Activated CD4-positive, alpha-beta T cell treated with anti-CD3 and anti-CD28 coated beads, Interleukin-2, amount 50 U/mL, for 24 hours (primary cell): ENCODE results near the gene HSD17B2.

Experiments
- DNase-seq, 2 donors: peaks; one replicate each; pipeline ENCODE4 v3.0.0-alpha.2; 2020; ENCODE audit warnings: low read depth in 1 of 2, low spot score in 1 of 2

The HSD17B2 gene

DNA sequence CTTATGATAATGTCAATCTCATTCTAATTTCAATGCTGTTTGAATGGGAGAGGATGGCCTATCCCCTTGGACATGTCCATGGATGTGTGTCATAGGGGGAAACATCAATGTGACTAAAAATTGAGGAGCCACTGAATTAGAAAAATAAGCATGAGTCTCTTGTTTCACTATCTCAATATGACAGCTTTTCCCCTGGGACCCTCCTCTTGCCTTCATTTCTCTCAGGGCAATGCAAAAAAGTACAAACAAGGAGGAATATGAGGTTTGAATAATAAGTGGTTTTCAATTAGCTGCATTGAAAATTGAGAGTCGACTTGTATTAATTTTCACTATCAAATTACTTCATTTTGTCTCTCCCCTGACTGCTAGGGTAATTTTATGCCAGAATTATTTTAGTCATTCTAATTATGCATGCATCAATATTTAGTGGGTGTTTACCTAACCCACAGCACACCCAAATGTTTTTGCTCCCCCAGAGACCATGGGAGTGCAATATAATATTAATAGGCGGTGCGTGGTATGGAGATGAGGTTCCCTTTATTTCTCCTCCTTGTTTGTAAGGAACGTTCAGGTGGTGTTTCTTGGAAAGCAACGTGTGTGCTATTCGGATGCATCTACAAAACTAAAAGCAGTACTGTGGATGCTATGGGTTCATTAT is 17.0 kb upstream of the HSD17B2 start:
- DNase-seq, result no peak

DNA sequence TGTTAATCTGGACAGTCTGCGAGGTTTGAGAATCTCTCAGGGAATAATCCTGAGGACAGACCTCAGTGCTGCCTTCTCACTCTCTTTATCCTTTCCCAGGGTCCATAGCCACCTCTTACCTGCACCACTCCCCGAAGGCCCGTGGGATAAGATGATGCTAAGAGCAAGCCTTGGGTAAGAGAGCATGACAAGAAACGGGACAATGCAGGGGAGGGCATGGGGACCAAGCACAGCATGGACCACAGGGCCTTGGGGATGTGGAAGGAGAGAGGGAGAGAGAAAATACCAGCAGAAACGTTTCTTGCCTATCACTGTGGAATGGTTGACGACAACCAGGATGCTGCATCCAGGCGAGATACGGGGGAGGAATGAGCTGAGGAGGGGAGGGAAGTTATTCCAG is 15.5 kb upstream of the HSD17B2 start:
- DNase-seq, result no peak

DNA sequence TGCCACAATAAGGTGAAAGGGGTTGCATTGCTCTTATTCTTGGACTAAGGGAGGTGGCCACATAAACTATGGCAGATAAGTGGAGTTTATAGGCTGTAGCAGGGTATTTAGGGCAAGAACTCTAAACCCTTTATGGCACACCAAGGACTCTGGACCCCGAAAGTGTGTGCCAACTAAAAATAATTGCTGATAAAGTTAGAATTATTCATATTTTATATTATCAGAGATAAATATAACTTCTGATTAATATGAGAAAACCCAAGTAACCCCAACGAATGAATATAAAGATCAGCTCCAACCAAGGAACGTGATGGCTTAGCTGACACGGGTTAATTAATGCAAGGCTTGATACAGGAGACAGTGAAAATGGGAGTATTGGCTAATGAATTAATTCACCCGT is 15.0 kb upstream of the HSD17B2 start:
- DNase-seq, result no peak

DNA sequence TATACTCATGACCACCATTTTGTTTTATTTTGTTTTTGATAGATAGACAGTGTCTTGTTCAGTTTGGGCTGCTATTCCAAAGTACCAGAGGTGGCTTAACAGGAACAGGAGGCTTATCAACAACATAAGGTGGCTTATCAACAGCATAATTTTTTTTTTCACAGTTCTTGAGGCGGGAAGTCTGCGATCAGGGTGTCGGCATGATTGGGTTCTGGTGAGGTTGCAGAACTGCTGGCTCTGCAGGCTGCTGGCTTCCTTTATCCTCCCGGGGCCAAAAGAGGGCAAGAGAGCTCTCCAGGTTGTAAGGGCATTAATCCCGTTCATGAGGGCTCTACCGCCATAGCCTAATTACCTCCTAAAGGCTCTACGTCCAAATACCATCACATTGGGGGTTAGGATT is 11.8 kb upstream of the HSD17B2 start:
- DNase-seq, result no peak

DNA sequence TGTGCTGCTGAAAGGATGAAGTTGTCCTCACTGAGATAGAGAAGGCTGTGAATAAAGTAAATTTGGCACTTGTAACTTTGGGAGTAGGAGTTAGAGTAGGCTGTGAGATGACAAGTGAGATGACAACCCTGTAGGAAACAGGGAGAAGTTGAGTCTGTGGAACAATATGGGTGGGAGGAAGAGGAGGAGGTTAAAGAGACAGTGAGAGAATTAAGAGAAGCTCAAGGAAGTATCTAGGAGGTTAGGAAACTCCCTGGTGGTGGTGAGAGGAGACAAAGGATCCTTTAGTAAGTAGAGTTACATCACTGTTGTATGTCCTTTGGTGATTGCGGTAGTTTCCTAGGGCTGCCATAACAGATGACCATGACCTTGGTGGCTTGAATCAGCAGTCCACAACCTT is 10.7 kb upstream of the HSD17B2 start:
- DNase-seq, result no peak

DNA sequence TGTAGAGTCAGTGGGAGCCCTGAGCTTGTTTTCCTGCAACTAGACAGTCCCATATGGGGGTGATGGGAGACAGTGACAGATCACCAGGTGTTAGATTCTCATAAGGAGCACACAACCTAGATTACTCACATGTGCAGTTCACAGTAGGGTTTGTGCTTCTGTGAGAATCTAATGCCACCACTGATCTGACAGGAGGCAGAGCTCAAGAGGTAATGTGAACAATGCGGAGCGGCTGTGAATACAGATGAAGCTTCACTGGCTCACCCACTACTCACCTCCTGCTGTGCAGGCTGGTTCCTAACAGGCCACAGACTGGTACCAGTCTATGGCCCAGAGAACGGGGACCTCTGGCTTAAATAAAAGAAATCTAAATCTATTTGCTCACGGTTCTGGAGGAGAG is 10.2 kb upstream of the HSD17B2 start:
- DNase-seq, result no peak

DNA sequence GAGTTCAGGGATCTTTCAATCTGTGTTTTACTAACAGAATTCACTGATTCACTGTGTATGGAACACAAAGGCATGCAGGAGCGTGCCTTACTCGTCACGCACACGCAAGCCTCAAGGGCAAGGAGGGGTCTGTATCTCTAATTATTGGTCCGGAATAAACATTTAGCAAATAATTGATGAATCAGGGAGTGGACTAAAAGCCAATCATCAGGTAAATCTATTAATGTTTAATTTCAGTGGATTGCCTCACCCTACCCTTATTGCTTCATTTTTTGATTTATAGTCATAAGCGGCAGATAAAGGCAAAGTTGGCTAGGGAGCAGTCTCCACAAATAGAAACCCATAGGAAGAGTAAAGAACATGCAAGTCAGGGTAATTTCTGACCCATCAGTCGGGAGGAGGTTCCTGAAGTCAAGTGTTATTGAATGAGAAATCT is 7.4 kb upstream of the HSD17B2 start:
- DNase-seq, result no peak

DNA sequence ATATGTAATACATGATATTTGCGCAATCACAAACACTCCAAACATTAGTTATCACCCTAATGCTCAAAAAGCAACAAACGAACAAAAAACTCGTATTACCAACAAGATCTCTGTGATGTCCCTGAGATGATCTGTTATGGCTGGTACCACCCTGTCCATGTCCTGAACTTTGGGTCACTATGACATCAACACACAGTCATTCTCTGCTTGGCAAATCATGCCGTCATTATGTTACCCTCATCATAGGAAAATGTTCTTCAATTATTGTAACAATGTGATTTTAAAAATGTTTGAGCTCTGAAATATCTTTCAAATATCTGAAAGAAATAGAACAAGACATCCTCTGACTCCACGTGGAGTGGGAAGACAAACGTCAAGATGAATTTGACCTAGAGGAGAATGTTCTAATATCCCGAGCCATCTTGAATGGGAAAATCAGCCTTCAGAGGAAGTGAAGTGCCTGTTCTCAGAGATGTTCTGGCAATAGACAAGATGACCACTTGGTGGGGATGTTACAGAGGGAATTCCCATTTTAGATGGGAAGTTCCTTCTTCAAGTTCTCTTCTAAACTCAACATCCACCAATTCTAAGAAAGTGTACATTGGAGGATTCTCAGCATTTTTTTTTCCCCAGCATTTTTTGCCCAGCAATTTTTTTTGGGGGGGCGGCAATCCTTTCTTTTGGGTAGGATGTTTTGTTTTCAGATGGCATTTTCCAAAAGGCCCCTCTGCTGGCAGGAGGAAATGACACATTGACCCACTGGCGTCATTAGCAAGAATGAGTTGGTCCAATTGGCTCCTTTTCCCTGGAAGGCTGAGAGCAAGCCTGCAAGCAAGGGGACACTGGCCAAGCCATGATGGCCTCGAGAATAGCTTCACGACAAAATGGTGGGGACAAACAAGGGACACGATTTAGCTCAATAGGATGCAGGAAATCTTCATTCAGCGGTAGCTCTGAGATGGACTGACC is 3.7 kb upstream of the HSD17B2 start:
- DNase-seq, result no peak

DNA sequence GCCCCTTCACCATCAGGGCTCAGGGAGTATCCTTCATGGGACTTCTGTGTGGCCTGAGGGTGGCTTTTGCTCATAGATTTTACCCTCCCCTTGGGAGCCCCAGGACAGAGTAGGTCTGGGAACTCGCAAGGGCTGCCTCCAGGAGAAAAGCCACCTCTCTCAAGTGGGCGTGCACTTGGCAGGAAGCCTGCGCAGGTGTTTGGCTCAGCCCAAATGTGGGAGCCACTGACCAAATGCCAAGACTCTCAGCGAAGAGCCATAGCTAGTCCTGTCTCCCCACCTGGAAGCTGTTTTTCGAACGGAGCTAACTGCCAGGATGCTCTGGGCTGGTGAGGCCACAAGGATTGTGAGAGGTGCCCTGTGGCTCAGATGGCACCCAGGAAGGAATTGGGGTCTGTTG is 2.0 kb upstream of the HSD17B2 start:
- DNase-seq, result no peak

DNA sequence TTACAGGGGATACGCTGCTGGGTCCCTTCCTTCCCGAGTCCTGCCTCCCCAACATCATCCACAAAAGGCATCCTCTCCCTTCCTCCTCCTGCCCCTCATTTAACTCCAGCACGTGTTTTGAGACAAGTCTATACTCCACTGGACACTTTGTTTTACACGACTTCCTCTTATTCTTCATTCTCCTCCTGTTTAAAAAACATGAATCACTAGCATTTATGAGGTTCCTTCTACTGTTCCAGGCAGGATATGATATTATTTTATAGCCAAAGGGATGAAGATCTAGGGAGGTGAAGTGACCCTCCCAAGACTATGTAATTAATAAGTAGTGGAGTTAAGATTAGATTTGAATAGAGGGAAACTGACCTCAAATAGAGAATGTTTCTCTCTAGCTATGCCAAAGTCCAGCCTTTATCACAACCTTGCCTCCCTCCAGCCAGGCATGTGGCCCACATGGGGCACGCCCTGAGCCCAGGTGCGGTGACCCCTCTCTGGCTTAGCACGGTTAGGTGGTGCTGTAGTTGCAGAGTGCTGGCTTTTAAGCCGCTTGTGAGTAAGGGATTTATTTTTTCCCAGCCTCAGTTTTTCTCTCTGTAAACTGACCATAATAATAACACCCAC is 1.3 kb upstream of the HSD17B2 start:
- no peak for DNase-seq

DNA sequence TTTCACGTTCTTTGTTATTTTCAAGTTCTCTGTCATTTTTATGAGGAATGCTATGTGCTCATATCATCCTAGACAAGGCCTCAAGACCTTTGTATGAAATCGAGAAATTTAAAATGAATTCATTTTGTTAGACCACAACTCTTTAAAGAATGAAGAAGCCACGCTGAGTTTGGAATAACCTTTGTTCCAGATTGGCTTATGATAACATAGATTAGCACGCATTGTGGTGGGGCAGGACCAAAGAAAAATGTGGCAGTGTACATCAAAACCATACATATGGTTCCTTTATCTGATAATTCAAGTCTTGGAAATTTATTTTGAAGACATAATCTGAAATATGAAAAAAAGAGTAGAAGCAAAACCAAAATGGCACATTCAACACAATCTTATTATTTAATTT is 2.2 kb downstream of the HSD17B2 start:
- DNase-seq, result no peak

DNA sequence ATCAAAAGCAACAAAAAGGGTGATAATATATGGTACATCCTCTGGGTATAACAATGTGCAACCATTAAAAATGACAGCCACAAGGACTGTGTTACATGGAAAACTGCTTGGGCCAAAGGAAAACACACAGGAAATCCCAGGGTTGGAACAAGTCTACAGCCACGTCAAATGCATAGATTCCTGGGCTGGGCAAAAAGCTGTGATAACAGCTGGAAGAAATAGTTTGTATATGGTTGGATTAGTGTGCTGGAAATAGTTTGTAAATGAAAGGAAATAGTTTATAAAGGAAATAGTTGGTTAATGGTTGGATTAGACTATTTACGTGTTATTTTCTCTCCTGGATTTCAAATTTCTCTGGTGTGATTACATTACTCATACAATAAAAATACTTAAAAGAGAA is 2.6 kb downstream of the HSD17B2 start:
- DNase-seq, result no peak

DNA sequence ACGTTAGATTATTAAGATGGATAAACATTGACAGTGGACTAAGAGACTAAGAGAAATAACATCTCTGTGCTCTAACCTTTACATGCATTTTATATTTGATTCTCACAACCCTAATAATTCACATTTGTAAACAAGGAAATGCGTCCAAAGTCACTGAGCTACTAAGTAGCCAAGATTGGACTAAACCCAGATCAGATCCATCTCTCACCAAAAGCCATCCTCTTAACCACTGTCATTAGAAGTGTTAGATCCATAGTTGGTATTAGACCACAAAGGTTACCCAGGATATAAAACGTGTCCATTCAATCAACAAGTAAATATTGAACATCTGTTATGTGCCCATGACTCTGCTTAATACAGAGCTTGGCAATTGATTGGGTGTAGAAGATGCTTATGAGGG is 5.2 kb downstream of the HSD17B2 start:
- no peak for DNase-seq

DNA sequence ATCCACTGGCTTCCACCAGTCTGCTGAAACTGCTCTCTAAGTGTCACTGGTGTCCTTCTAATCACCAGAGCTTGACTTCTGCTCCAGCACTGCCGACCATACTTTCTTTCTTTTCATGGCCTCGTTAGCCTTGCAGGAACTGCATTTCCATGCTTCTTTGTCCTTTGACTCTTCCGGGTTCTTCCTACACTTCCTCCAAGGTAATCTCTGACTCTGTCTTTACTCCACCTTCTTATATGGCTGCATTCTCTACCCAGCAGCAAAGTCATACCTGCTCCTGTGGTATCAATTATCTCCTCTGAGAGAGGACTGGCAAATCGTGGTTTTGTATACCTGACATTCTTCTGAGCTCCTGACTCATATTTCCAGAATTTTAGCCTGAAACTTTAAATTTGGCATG is 6.5 kb downstream of the HSD17B2 start:
- DNase-seq, result no peak

DNA sequence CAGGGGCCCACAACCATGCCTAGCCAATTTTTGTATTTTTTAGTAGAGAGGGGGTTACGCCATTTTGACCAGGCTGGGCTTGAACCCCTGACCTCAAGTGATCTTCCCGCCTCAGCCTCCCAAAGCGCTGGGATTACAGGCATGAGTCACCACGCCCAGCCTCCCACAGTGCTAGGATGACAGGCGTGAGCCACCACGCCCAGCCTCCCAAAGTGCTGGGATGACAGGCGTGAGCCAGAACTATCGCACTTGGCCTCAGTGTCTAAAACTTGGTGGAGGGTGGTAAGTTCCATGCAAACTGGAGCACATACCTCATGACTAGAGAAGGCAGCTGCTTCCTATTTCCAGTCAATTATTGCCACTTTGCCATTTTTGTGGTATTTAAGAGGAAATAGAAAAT is 7.1 kb downstream of the HSD17B2 start:
- DNase-seq, result no peak

DNA sequence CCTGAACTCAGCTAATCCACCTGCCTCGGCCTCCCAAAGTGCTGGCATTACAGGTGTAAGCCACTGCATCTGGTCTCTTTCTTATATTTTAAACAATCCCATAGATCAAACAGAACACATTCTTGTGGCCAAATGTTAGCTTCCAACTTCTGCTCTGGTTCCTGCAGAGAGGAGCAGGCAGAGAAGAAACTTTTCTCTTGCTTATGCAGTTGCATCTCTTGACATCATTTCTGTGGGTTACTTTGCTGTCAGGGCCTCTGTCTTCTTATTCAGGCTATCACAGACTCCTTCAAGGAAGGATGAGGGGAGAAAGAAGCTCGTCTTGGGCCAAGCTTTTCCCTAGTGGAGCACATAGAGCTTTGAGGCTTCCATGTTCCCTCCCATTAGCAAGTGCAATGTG is 7.8 kb downstream of the HSD17B2 start:
- no peak for DNase-seq

DNA sequence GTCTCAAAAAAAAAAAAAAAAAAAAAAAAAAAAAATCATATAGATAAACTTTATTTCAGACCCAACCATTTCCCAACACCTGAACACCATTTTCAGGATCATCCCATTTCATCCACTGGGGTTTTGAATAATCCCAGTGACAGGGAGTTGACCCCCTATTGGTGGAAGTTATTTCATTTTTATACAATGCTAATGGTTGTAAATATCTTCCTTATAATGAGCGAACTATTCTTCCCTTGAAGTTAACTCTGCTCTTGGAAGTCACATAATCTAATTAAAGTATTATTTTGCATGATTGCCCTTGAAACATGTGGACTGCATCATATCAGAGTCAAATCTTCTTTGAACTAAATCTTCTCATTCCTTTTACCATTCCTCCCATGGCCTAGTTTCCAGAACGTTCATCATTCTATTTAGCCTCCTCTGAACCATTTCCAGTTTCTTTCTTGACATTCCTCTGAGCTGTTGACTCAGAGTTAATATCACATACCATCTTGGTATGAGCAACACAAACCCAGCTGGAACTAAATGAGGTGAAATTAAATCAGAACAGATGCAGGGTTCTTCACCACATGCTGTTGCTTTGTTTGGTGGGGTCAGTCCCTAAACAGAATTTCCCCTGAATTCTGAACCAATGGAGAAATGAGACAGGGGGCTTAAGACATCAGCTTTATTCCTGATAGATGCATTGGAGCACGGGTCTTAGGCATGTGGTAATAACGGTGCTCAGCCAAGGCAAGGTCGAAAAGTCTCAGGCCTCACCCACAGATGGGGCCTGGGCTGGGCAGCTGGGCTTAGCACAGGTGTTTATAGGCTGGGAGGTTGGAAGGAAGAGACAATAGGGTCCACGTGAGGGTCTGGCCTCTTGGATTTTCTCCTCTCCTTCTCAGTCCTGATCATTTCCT is 8.9 kb downstream of the HSD17B2 start:
- DNase-seq, result no peak

DNA sequence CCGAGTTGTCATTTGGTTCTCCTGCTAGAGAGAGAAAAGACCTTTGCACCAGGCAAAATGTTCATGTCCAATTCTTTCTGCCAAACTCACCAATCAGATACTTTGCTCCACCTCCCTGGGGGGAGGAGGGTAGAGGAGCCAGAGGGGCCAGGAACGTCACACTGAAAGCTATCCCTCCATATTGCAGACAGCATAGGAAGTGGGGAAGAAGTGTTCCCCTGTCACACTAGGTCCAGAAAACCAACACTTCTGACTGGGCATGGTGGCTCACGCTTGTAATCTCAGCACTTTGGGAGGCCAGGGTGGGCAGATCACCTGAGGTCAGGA is 9.5 kb downstream of the HSD17B2 start:
- no peak for DNase-seq

DNA sequence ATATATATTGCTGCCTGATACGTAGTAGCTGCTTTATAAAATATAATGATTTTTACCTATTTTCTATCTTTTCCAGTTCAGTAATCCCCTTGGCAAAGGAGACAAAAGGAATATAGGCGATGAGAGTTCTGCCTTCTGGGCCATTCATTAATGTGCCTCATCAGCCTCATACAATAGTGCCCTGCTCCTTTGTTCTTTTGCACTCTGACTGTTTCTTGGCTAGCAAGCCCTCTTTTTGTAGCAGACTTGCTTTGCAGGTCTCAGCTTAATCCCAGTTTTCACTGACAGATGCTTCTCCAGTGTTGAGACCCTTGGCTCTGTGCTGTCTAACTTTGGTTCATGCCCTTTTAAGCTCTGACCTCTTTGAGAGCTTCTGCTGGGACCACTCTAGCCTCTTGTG is 10.4 kb downstream of the HSD17B2 start:
- no peak for DNase-seq

DNA sequence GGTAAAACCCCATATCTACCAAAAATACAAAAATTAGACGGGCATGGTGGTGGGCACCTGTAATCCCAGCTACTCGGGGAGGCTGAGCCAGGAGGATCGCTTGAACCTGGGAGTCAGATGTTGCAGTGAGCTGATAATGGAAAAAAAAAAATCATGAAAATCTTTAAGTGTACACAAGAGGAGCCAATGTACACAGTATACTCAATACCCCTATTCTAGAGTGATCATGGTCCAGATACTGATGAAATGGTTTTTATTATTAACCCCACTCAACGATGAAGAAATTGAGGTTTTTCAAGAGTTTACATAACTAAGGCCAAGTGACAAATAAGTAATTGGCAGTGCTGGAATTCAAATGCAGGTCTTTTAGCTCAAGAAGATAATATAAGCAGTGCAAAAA is 11.5 kb downstream of the HSD17B2 start:
- DNase-seq, result no peak

DNA sequence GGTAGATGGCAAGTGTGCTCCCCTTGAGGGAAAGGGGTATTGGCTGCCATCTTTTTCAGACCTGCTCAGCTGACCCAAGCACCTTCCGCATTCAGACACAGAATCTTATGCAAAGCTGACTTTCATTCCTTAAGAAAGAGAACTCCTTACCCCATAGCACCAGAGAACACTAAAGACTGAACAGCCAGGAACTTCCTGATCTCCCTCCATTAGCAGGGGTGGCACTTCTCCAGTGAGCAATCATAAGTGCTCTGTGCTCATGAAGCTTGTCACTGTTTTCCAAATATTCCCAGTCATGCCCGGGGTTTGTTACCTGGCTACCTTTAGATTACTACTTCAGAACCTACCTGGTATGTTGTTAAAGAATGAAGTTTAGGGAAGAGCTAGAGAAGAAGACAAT is 11.9 kb downstream of the HSD17B2 start:
- no peak for DNase-seq
